Esophagus squamous epithelium (tissue), 5 donors: Measurements from ENCODE around the gene CFAP97D2. TPM values are rescaled to one million over a fixed set of nuclear protein-coding genes. Genes with fewer than 3 reads are reported as not detected.

Experiments
- DNase-seq: peaks from one replicate; lab custom pipeline; 2025; lab: John Stamatoyannopoulos, UW
- H3K27ac ChIP-seq, 4 donors: fragments of 200-600 bp; sonication (generic); one replicate each; pipeline ENCODE4 v1.5.1; 2016 to 2019; ENCODE audit warnings: mild to moderate bottlenecking in 1 of 4
- H3K27me3 ChIP-seq, 4 donors: fragments of 200-600 bp; sonication (generic); 1 replicate in 3 of 4; 2 replicates in 1 of 4; pipeline versions ENCODE4 v1.5.1 to v1.6.0; 2017 to 2021; ENCODE audit warnings: antibody characterized with exemption in 1 of 4
- H3K36me3 ChIP-seq, 3 donors: fragments of 200-600 bp; sonication (generic); one replicate each; pipeline ENCODE4 v1.5.1; 2016 to 2019
- H3K4me1 ChIP-seq, 3 donors: fragments of 200-600 bp; sonication (generic); one replicate each; pipeline ENCODE4 v1.5.1; 2017 to 2019
- H3K4me3 ChIP-seq, 4 donors: fragments of 200-600 bp; sonication (generic); 1 replicate in 3 of 4; 2 replicates in 1 of 4; pipeline ENCODE4 v1.5.1; 2016 to 2019; ENCODE audit warnings: mild to moderate bottlenecking in 2 of 4, moderate library complexity in 1 of 4
- H3K9me3 ChIP-seq, 3 donors: fragments of 200-600 bp; sonication (generic); one replicate each; pipeline ENCODE4 v1.5.1; 2016 to 2019
- POLR2A ChIP-seq, 4 donors: fragments of 450-650 bp; IDR thresholded peaks; one replicate each; pipeline ENCODE4 v1.6.1; 2017; ENCODE audit warnings: antibody characterized with exemption in 4 of 4, mild to moderate bottlenecking in 4 of 4, moderate library complexity in 3 of 4
- WGBS, 2 donors: methylation state at CpG; one replicate each; pipeline ENCODE4 v1.1.5; 2018; 5-methylcytosine and 5-hydroxymethylcytosine counted together
- intact Hi-C: fragments of 100-400 bp; cut with DNase I; formaldehyde crosslinking; loops from one replicate; pipeline ENCODE4 v1.15.0; 2022
- total RNA-seq, 4 donors: library from RNA; depleted of rRNA; stranded (reverse); fragments of >200 nt; gene quantifications; one replicate each; pipeline ENCODE4 v1.1.0, GENCODE V29; 2016
- TF ChIP-seq, protein P1 (sequence below), 6 experiments: fragments of 450-650 bp in 4 of 6; fragments of 200-600 bp in 2 of 6; sonication (generic) in 2 of 6; IDR thresholded peaks; one replicate each; pipeline ENCODE4 v1.5.1; 2016 to 2019; ENCODE audit warnings: antibody characterized with exemption in 6 of 6, mild to moderate bottlenecking in 4 of 6, moderate library complexity in 4 of 6
- donor health status: DM: yes; HTN: yes; CAD: no.

Gene CFAP97D2
- total RNA-seq, 4 donors from 2014 or later = not detected

DNA sequence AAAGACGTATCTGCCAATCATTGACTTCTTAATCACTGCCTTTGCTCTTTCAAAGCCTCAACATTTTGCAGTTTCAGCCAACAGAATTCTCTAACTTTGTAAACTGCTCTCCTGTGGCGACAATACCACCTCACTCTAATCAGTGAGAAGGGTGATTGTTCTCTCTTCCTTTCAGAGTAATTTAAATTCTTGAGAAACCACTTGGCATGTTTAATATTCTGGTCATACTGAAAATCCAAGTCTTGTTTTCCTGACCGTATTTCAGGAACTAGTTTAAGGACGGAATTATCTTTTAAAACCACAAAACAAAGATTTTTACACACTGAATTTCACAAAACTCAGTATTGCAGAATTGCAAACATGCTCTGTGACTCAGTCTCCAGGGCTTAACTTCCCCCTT, 50.4 kb downstream of the CFAP97D2 start:
- Histone ChIP-seq H3K9me3 (no peaks in the 10 kb centered on the region), H3K27ac (no peak overlapping the region), H3K27me3 (peaks cover 0 to 41% (median 0%) of the 10 kb centered on the region in 4 donors), H3K4me1 (peaks cover 0 to 8% (median 8%) of the 10 kb centered on the region in 3 donors), H3K36me3 (no peaks in the 10 kb centered on the region), H3K4me3 (no peak overlapping the region)
- WGBS, 2 donors = 49 to 54% methylated on average over 4 of the region's 4 CpGs
- intact Hi-C loops = no loop called here
- DNase-seq = no peak
- TF ChIP-seq, protein P1, sequence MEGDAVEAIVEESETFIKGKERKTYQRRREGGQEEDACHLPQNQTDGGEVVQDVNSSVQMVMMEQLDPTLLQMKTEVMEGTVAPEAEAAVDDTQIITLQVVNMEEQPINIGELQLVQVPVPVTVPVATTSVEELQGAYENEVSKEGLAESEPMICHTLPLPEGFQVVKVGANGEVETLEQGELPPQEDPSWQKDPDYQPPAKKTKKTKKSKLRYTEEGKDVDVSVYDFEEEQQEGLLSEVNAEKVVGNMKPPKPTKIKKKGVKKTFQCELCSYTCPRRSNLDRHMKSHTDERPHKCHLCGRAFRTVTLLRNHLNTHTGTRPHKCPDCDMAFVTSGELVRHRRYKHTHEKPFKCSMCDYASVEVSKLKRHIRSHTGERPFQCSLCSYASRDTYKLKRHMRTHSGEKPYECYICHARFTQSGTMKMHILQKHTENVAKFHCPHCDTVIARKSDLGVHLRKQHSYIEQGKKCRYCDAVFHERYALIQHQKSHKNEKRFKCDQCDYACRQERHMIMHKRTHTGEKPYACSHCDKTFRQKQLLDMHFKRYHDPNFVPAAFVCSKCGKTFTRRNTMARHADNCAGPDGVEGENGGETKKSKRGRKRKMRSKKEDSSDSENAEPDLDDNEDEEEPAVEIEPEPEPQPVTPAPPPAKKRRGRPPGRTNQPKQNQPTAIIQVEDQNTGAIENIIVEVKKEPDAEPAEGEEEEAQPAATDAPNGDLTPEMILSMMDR (IDR thresholded peaks at IDR 0.05) = no peak
- no peak for TF ChIP-seq POLR2A (IDR thresholded peaks at IDR 0.05)

DNA sequence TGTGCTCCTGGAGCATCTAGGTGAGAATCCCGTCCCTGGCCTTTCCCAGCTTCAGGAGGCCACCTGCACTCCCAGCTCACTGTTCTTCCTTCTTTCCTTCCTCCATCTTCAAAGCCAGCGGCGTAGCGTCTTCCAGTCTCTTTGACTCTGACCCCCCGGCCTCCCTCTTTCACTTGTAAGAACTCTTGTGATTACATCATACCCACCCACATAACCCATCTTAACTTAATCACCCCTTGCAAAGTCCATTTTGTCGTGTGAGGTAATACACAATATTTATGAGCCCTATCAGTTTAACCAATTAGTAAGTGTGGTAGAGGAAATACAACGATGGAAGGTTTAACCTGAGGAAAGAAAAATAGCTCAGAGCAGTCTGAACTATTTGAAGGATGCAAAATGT, 51.1 kb downstream of the CFAP97D2 start:
- intact Hi-C loops = no loop called here
- WGBS, 2 donors = 45 to 50% methylated on average over 7 of the region's 7 CpGs

DNA sequence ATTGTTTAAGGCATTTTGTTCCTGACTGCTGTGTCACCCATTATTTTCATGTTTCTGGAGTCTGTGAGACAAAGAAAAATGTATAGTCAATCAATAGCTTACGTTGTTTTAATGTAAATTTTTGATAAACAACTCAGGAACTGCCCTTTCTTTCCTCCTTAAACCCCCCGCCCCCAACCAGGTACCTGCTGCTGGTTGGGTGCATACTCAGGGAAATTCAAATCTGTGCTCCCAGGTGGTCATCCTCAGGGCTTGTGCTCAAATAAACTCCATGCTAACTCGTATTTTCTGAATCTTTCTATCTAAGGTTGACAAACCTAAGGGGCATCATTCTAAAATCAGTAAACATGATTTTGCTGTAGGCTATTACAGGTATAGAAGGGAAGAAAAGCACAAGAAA, 51.5 kb downstream of the CFAP97D2 start:
- no peaks in the 10 kb centered on the region for H3K36me3 ChIP-seq
- WGBS, 2 donors = 30 to 33% methylated on average over 3 of the region's 3 CpGs
- TF ChIP-seq POLR2A (IDR thresholded peaks at IDR 0.05) = no peak
- TF ChIP-seq, protein P1 (IDR thresholded peaks at IDR 0.05) = no peak
- H3K27ac ChIP-seq = no peak overlapping the region
- H3K4me1 ChIP-seq = peaks cover 5 to 13% (median 8%) of the 10 kb centered on the region in 3 donors
- intact Hi-C loops = no loop called here
- DNase-seq = no peak
- H3K27me3 ChIP-seq = peaks cover 0 to 41% (median 0%) of the 10 kb centered on the region in 4 donors
- no peaks in the 10 kb centered on the region for H3K9me3 ChIP-seq
- H3K4me3 ChIP-seq = no peak overlapping the region

More for the DNA sequence above, 51.1 kb downstream of the CFAP97D2 start:
- no peak for DNase-seq
- H3K27me3 ChIP-seq = peaks cover 0 to 41% (median 0%) of the 10 kb centered on the region in 4 donors
- TF ChIP-seq, protein P1 (IDR thresholded peaks at IDR 0.05) = no peak
- TF ChIP-seq POLR2A (IDR thresholded peaks at IDR 0.05) = no peak
- no peaks in the 10 kb centered on the region for H3K36me3 ChIP-seq
- H3K4me3 ChIP-seq = no peak overlapping the region
- no peak overlapping the region for H3K27ac ChIP-seq
- peaks cover under 1 to 9% (median 8%) of the 10 kb centered on the region in 3 donors for H3K4me1 ChIP-seq
- H3K9me3 ChIP-seq = no peaks in the 10 kb centered on the region

DNA sequence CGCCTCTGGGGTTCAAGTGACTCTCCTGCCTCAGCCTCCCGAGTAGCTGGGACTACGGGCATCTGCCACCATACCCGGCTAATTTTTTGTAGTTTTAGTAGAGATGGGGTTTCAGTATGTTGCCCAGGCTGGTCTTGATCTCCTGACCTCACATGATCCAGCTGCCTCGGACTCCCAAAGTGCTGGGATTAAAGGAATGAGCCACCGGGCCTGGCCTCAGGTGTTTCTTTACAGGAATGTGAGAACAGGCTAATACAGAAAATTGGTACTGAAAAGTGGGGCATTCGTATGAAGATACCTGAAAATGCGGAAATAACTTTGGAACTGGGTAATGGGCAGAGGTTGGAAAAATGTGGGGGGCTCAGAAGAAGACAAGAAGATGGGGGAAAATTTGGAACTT, 52.8 kb downstream of the CFAP97D2 start:
- WGBS, 2 donors = 67 to 93% methylated on average over 4 to 5 of the region's 8 CpGs

DNA sequence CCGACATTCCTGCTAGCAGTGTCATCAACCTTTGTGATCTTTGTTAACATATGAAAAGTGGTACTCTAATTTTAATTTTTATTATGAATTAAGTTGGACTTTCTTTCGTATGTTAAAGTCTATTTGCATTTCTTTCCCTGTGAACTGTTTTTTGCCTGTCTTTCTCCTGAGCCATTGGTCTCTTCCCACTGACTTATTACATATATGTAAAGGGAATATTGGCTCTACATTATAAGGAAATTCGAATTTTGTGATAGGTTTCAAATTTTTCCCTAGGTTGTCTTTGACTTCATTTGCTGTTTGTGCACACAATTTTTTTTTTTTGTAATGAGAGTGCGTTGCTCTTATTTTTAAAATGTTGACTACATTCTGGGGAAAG, 55.2 kb downstream of the CFAP97D2 start:
- H3K4me1 ChIP-seq = peaks cover 8 to 21% (median 9%) of the 10 kb centered on the region in 3 donors
- 53 to 62% methylated on average over 4 of the region's 4 CpGs for WGBS, 2 donors
- no peak for DNase-seq
- peak overlapping the region; percentile 83 to 94 (median 88) for H3K4me3 ChIP-seq
- H3K27ac ChIP-seq = peak overlapping the region; percentile 83 to 91 (median 88)
- H3K9me3 ChIP-seq = no peaks in the 10 kb centered on the region
- TF ChIP-seq POLR2A (IDR thresholded peaks at IDR 0.05) = no peak
- TF ChIP-seq, protein P1 (IDR thresholded peaks at IDR 0.05) = no peak
- H3K36me3 ChIP-seq = peaks cover 10 to 28% (median 21%) of the 10 kb centered on the region in 3 donors
- H3K27me3 ChIP-seq = peaks cover 0 to 18% (median 0%) of the 10 kb centered on the region in 4 donors
- intact Hi-C loops = no loop called here

More for the DNA sequence above, 52.8 kb downstream of the CFAP97D2 start:
- H3K27ac ChIP-seq = no peak overlapping the region
- TF ChIP-seq, protein P1 (IDR thresholded peaks at IDR 0.05) = no peak
- intact Hi-C loops = no loop called here
- peaks cover 0 to 4% (median 2%) of the 10 kb centered on the region in 3 donors for H3K36me3 ChIP-seq
- no peak for DNase-seq
- peaks cover 0 to 40% (median 0%) of the 10 kb centered on the region in 4 donors for H3K27me3 ChIP-seq
- H3K4me1 ChIP-seq = peaks cover 8 to 21% (median 9%) of the 10 kb centered on the region in 3 donors
- no peaks in the 10 kb centered on the region for H3K9me3 ChIP-seq
- H3K4me3 ChIP-seq = no peak overlapping the region
